K562 (cell line): ENCODE data around the gene LPAR2. TPM values are rescaled to one million over a fixed set of nuclear protein-coding genes. Genes with fewer than 3 reads are reported as not detected.

Source experiments
- ATAC-seq: fragments of 200-7000 bp; cut with Tn5 transposase; 3 replicates; pipeline ENCODE4 v1.9.1; 2020; ENCODE audit warnings: moderate library complexity
- BruUV-seq: library from RNA; stranded (reverse); fragments of 400-500 nt; replicated peaks from 2 replicates; lab custom pipeline; 2021; lab: Mats Ljungman, UMichigan
- CTCF ChIA-PET: fragments of 300-600 bp; formaldehyde crosslinking; extraction: SDS; loops from one replicate; lab custom pipeline; 2021; ENCODE audit warnings: low intra/inter-chr PET ratio; lab: Yijun Ruan, JAX
- POLR2A ChIA-PET: fragments of 300-600, 350-650 bp; sonication (Branson Sonifier 250); formaldehyde crosslinking; extraction: SDS; loops from one replicate; lab custom pipeline; 2021; ENCODE audit warnings: antibody characterized with exemption, inconsistent platforms; lab: Yijun Ruan, JAX
- DNase-seq, 4 experiments: peaks; one replicate each; pipeline versions ENCODE4 v3.0.0 to v3.0.0-alpha.2; 2011 to 2018; ENCODE audit warnings: low spot score in 3 of 4, mixed read lengths in 3 of 4; ENCODE audit errors: extremely low read depth in 1 of 4
- FAIRE-seq: peaks from 2 replicates; lab custom pipeline; 2011; peaks lifted over from hg19 to GRCh38; lab: Jason Lieb, UNC
- H2AFZ ChIP-seq: 2 replicates; pipeline ENCODE4 v1.6.0; 2011; ENCODE audit warnings: low read depth, low read length, control low read depth, inconsistent platforms
- H3K27ac ChIP-seq: fragments of 200-600 bp; 3 replicates; pipeline ENCODE4 v1.8.0; 2011; ENCODE audit warnings: low read depth, mild to moderate bottlenecking, control low read depth, inconsistent platforms, low read length, moderate library complexity, mixed read lengths; ENCODE audit errors: extremely low read depth
- H3K27me3 ChIP-seq, 2 experiments: fragments of 300-600 bp in 1 of 2; 2 replicates in 1 of 2; 3 replicates in 1 of 2; pipeline versions ENCODE4 v1.6.0 to v1.8.0; 2011; ENCODE audit warnings: inconsistent platforms in 2 of 2, low read length in 2 of 2, mild to moderate bottlenecking in 1 of 2, mixed read lengths in 1 of 2, moderate library complexity in 1 of 2; ENCODE audit not compliant: control insufficient read depth in 2 of 2, insufficient read depth in 2 of 2
- H3K36me3 ChIP-seq: fragments of 300-600 bp; 3 replicates; pipeline ENCODE4 v1.8.0; 2011; ENCODE audit warnings: mild to moderate bottlenecking, low read length, inconsistent platforms; ENCODE audit not compliant: control insufficient read depth, insufficient read depth
- H3K4me1 ChIP-seq, 2 experiments: fragments of 200-600 bp in 1 of 2; replicated peaks in 1 of 2; 2 replicates in 1 of 2; 3 replicates in 1 of 2; pipeline versions ENCODE4 v1.5.1 to v1.8.0; 2011; ENCODE audit warnings: inconsistent platforms in 2 of 2, low read length in 2 of 2, mild to moderate bottlenecking in 1 of 2, mixed read lengths in 1 of 2, moderate library complexity in 1 of 2; ENCODE audit not compliant: control insufficient read depth in 2 of 2, insufficient read depth in 2 of 2
- H3K4me2 ChIP-seq: 2 replicates; pipeline ENCODE4 v1.6.1; 2011; ENCODE audit warnings: low read length, control low read depth, inconsistent platforms, mixed read lengths; ENCODE audit not compliant: insufficient read depth
- H3K4me3 ChIP-seq: fragments of 200-600 bp; sonication (generic), shearing (Covaris generic); 2 replicates; pipeline ENCODE4 v1.5.1; 2016; ENCODE audit warnings: control low read depth, inconsistent platforms
- H3K79me2 ChIP-seq: fragments of 200-600 bp; 3 replicates; pipeline ENCODE4 v1.8.0; 2011; ENCODE audit warnings: low read length, inconsistent platforms; ENCODE audit not compliant: control insufficient read depth, insufficient read depth
- H3K9ac ChIP-seq, 2 experiments: 2 replicates each; pipeline versions ENCODE4 v1.6.0 to v1.6.1; 2011; ENCODE audit warnings: low read depth in 2 of 2, low read length in 2 of 2, control low read depth in 1 of 2, inconsistent platforms in 1 of 2, mild to moderate bottlenecking in 1 of 2, mixed read lengths in 1 of 2; ENCODE audit not compliant: insufficient read depth in 1 of 2
- H3K9me1 ChIP-seq: one replicate; pipeline ENCODE4 v1.6.0; 2011; ENCODE audit warnings: inconsistent platforms, mild to moderate bottlenecking, low read length, moderate library complexity; ENCODE audit not compliant: control insufficient read depth, insufficient read depth
- H3K9me3 ChIP-seq: replicated peaks from 2 replicates; pipeline ENCODE4 v1.5.1; 2011; ENCODE audit warnings: low read depth, low read length, inconsistent platforms; ENCODE audit not compliant: control insufficient read depth, insufficient read depth
- H4K20me1 ChIP-seq: replicated peaks from 2 replicates; pipeline ENCODE4 v1.6.1; 2011; ENCODE audit warnings: low read length, inconsistent platforms, mixed read lengths; ENCODE audit not compliant: control insufficient read depth, insufficient read depth
- HMGN3 ChIP-seq: IDR thresholded peaks from 2 replicates; pipeline ENCODE4 v1.6.1; 2011; ENCODE audit warnings: borderline replicate concordance, low read depth, mild to moderate bottlenecking, mixed read lengths, low read length; ENCODE audit not compliant: insufficient read length; ENCODE audit errors: extremely low read depth
- MYNN ChIP-seq, 2 experiments: sonication (generic); formaldehyde crosslinking in 1 of 2; IDR thresholded peaks; 2 replicates each; pipeline versions ENCODE4 v1.5.0 to v1.6.1; 2016 to 2020; ENCODE audit warnings: antibody characterized with exemption in 1 of 2, missing genetic modification reagents in 1 of 2
- POLR2G ChIP-seq: fragments of 200-400 bp; formaldehyde crosslinking; IDR thresholded peaks from 2 replicates; pipeline ENCODE4 v1.6.1; 2017; ENCODE audit warnings: low read depth, mild to moderate bottlenecking, antibody characterized with exemption, low read length, moderate library complexity
- SIRT6 ChIP-seq: IDR thresholded peaks from one replicate; pipeline ENCODE4 v1.6.1; 2012; ENCODE audit warnings: low read depth, mild to moderate bottlenecking, control low read depth, inconsistent platforms, low read length, moderate library complexity
- TAF1 ChIP-seq: IDR thresholded peaks from 2 replicates; pipeline ENCODE4 v1.6.1; 2011; ENCODE audit warnings: mild to moderate bottlenecking, low read length, moderate library complexity; ENCODE audit not compliant: insufficient read depth, control insufficient read depth, severe bottlenecking; ENCODE audit errors: extremely low read depth
- ZNF282 ChIP-seq: sonication (generic); formaldehyde crosslinking; IDR thresholded peaks from 2 replicates; pipeline ENCODE4 v1.8.1; 2023; ENCODE audit warnings: missing genetic modification reagents
- ZNF407 ChIP-seq: fragments of 450-650 bp; IDR thresholded peaks from 2 replicates; pipeline ENCODE4 v1.6.1; 2016; ENCODE audit warnings: low read depth
- WGBS: fragments of 100-300 bp; shearing (Covaris generic); methylation state at CpG from one replicate; pipeline ENCODE4 v1.1.6; 2016; ENCODE audit warnings: low coverage, mixed read lengths; ENCODE audit not compliant: insufficient coverage; ENCODE audit errors: missing lambda C conversion rate; 5-methylcytosine and 5-hydroxymethylcytosine counted together
- in situ Hi-C: fragments of 300-500 bp; cut with MboI; formaldehyde crosslinking; loops from 4 replicates; pipeline ENCODE4 v1.15.0; 2018; ENCODE audit warnings: inconsistent platforms, mixed read lengths
- intact Hi-C: fragments of 100-400 bp; cut with micrococcal nuclease; formaldehyde crosslinking; loops from 2 replicates; pipeline ENCODE4 v1.14.2; 2022
- polyA plus RNA-seq, 8 experiments: library from polyadenylated mRNA; depleted of rRNA in 4 of 8; stranded (reverse) in 5 of 8; unstranded in 3 of 8; fragments of >200 nt; fragmentation: Nextera tagmentation in 2 of 8; fragmentation: Illumina TruSeq in 1 of 8; extraction: Ambion mirVana in 2 of 8; extraction: Trizol in 1 of 8; gene quantifications; 2 replicates each; pipeline versions ENCODE4 v1.2.1 to v1.2.3, GENCODE V29; 2011 to 2014; ENCODE audit warnings: inconsistent platforms in 1 of 8, missing spikeins in 1 of 8
- total RNA-seq, 7 experiments: library from RNA; depleted of rRNA in 6 of 7; stranded (reverse); fragments of >200 nt in 6 of 7; fragmentation: Illumina TruSeq in 2 of 7; extraction: Trizol in 2 of 7; gene quantifications; 2 replicates each; pipeline versions ENCODE4 v1.2.1 to v1.2.3, GENCODE V29; 2011 to 2021; ENCODE audit warnings: low replicate concordance in 1 of 7
- TF ChIP-seq, protein P1 (sequence below): fragments of 450-650 bp; formaldehyde crosslinking; IDR thresholded peaks from 2 replicates; pipeline ENCODE4 v1.4.0; 2022; ENCODE audit warnings: missing genetic modification characterization

Gene LPAR2
- total and polyA plus RNA-seq, 9 of the 15 experiments (the other 6 are each of a cell fraction or from before 2014, with no cell fraction given), result 0.63 to 13.8 (median 4.4) TPM

DNA sequence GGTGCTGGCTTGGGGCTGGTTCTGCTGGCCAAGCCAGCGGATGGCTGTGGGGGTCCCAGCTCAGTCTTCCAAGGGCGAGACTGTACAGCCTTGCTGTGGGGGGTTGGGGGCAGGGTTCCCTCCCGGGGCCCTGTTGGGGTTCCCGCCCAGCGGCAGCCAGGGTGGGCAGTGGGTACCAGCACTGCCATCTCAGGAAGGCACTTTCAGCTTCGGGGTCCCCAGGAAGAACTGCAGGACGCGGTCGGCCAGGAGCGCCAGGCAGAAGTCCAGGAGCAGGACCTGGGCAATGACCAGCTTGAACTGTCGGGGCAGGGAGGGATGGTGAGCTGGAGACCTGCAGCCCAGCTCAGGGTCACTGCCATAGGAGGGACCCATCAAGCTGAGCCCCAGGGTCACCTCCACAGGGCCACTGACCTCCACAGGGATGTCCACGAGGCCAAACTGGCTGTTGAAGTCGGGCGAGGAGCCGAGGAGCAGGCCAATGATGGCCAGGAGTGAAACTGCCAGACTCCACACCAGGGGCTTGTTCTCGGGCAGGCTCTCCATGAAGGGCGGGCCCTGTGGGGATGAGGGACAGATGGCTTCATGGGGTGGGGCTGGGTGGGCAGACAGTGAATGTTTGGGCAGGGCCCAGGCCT lies 17.3 kb upstream of the LPAR2 start:
- no peak for FAIRE-seq
- 98% methylated on average over 16 of the region's 17 CpGs for WGBS
- in situ Hi-C loops (loop anchor here (25.0 kb wide), 1 partner anchor 108 kb away; the partner anchor contains the start of genes CILP2 and YJEFN3), intact Hi-C loops (no loop called here)
- Histone ChIP-seq H4K20me1 (no peaks in the 10 kb centered on the region), H3K4me3 (no peak overlapping the region), H3K27ac (no peak overlapping the region), H3K4me1 (peaks cover 3 to 18% of the 10 kb centered on the region in 2 experiments; a peak in 3 of 5 replicates), H3K79me2 (peaks cover 3% of the 10 kb centered on the region; the same call in 1 of the 3 replicates), H3K9me3 (no peaks in the 10 kb centered on the region), H3K9ac (peak overlapping the region in 1 of 2 experiments; percentile 29; a peak in 1 of 4 replicates), H2AFZ (no peak overlapping the region), H3K9me1 (no peaks in the 10 kb centered on the region), H3K4me2 (no peak overlapping the region), H3K36me3 (peaks cover 56% of the 10 kb centered on the region; the same call in 2 of the 3 replicates), H3K27me3 (no peaks in the 10 kb centered on the region)
- no peak for ATAC-seq
- ChIA-PET POLR2A (interaction anchor here (1.2 kb wide), 1 partner anchor 17 kb away, joined by 4 read pairs; no protein-coding TSS in a partner anchor), CTCF (no interaction called here)
- no peak for DNase-seq
- BruUV-seq, result no TSS peak
- TF ChIP-seq MYNN (IDR thresholded peaks at IDR 0.05), result no peak
- no peak for TF ChIP-seq MYNN (CRISPR knock-in tag; IDR thresholded peaks at IDR 0.05)
- TF ChIP-seq SIRT6, result no peak
- TF ChIP-seq, protein P1, sequence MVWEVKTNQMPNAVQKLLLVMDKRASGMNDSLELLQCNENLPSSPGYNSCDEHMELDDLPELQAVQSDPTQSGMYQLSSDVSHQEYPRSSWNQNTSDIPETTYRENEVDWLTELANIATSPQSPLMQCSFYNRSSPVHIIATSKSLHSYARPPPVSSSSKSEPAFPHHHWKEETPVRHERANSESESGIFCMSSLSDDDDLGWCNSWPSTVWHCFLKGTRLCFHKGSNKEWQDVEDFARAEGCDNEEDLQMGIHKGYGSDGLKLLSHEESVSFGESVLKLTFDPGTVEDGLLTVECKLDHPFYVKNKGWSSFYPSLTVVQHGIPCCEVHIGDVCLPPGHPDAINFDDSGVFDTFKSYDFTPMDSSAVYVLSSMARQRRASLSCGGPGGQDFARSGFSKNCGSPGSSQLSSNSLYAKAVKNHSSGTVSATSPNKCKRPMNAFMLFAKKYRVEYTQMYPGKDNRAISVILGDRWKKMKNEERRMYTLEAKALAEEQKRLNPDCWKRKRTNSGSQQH, result no peak
- TF ChIP-seq TAF1, result no peak
- no peak for TF ChIP-seq HMGN3
- TF ChIP-seq POLR2G, result peak; percentile 50; the same call in 1 of the 2 replicates
- TF ChIP-seq ZNF407, result no peak
- TF ChIP-seq ZNF282, result no peak
